ENCODE measurements around the gene PRCP. TPM values are rescaled to one million over a fixed set of nuclear protein-coding genes. Genes with fewer than 3 reads are reported as not detected.

PRCP gene
- total RNA-seq, 2 experiments from 2014 or later: 26.7 to 28.4 TPM

DNA sequence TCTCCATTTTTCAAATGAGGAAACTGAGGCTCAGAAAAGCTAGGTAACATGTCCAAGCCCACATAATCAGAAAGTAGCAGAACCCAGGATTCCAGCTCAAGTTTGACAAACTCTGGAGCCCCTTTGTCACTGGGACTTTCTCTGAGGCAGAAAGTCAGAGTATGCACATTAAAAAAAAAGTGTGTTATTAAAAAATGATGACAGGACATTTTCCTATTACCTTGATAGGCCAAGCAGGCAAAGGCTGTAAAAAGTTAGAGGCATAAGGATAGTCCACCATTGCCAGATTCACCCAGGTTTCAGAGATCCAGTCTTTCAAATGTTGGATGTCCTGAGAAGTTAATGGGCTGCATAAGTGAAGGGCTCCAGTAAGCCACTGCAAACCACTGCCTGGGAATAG is 51.4 kb downstream of the PRCP start:
- ChIA-PET POLR2A (no interaction called here), CTCF (no interaction called here)

DNA sequence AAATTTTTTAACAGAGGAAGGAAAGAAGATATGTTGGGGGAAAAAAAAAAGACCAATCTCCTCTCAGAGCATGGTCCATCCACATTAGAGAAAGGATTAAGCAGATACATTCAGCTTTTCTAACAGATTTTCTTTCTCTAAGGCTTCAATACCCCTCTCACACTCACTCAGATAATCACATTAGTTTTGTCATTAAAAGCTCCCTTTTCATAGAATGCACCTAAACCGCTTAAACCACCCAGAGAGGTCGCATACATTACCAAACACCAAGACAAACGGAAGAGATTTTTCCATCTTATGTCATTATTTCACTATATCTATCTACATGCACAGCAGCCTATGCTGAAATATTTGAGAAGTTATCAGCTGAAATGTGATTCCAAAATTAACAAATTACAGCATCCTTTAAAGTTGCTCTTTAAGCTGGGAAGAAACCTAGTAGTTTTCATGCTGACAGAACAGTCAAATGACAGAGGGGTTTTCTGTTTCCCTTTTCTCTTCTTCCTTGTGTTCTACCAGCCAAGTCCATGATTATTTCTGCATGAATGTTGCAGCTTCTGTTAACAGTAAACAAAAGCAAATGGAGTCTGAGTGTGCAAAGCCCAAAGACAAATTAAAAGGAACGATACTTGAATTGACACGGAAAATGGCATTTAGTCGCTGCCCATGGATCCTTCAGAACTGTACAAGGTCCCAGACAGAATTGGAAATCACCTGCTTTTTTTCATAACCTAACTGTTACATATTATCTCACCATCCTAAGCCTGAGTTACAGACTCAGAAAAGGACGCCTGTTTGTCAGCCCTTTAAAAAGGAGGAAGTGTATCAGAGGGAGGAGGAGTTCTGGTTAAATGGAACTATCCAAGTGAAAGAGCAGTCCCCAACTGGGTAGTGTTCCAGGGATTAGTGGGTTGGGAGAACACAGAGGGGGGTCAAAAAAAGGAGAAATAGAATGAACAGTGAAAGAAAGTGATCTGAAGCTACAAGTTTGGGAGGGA is 54.6 kb downstream of the PRCP start:
- ChIA-PET POLR2A (no interaction called here), CTCF (no interaction called here)

GRCh38 chr11:82843057-82843795 is 57.0 kb downstream of the PRCP start:
- CTCF ChIA-PET: interaction anchor here (0.7 kb wide), 1 partner anchor 141 kb away, joined by 3 read pairs; no protein-coding TSS in a partner anchor
- POLR2A ChIA-PET: no interaction called here

DNA sequence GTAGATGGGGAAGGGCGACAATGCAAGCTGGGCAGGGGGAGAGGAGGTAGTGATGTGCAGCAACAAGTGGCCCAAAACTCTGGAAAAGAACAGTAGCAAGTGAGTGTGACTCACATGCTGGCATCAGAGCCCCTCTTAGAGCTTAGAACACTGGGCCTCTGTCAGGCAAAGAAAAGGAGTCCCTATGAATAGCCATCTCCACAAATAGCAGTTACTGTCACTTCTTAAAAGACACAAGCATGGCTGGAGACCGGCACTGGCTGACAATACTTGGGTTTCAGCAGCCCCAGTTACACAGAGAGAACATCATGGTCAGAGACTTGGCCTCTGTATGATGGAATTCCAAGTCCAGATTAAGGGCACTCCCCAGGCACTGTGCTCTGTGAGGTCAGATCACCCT is 58.2 kb downstream of the PRCP start:
- ChIA-PET POLR2A (no interaction called here), CTCF (no interaction called here)

- CTCF ChIA-PET: interaction anchor here (0.6 kb wide), 1 partner anchor 353 kb away, joined by 3 read pairs; no protein-coding TSS in a partner anchor
- POLR2A ChIA-PET: no interaction called here
These were observed 62.6 kb downstream of the PRCP start for GRCh38 chr11:82837650-82838049.

DNA sequence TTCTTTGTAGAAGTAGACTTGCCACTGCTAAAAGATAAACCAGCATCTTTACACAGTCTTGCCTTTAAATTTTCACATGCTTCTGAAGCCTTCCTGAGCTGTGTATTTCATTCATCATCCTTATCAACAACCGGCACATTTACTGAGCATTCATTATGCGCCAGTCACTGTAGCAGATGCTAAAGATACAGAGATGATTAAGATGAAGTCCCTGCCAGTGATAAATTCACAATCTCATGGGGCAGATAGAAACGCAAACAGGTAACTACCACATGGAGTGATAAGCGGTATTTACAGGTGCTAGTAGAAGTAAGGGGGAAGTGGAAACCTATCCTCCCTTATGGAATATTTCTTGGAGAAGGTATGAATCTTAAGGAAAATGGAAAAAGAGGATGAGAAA is 67.2 kb downstream of the PRCP start:
- POLR2A ChIA-PET: no interaction called here
- CTCF ChIA-PET: no interaction called here

DNA sequence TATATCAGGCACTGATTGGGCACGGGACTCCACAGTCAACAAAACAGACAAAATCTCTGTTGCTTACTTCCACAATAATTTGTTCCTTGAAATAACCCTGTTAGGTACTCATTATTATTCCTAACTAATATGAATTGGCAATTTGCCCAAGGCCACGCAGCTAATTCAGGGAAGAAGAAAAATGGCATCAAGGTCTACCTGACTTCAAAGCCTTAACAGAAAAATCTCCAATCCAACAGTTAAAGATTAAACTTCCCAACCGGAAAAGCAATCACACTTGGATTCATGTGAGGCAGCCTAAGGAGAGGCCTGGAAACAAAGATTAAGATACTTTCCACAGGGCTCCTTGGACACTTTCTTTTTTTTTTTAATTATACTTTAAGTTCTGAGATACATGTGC is 68.9 kb downstream of the PRCP start:
- ChIA-PET POLR2A (no interaction called here), CTCF (no interaction called here)

DNA sequence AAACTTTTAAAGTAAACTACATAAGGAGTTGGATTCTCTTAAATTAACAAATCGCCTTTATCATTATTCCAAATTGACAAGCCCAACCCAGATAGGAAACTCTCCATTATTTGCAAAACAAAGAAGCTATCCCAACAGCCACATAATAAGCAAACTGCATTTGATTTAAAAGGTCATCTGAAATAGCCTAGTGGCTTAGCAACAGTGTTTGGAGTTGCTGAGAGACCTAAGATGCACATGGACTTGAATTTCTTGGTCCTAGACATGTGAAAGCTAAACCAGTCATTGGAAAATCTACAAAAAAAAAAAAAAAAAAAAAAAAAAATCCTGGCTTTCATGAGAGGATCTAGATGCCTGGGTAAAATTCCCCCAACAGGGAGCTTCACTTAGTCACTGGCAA is 69.5 kb downstream of the PRCP start:
- ChIA-PET CTCF (no interaction called here), POLR2A (no interaction called here)

GRCh38 chr11:82829101-82829500 is 71.1 kb downstream of the PRCP start:
- POLR2A ChIA-PET: no interaction called here
- CTCF ChIA-PET: no interaction called here

GRCh38 chr11:82828472-82828871 is 71.8 kb downstream of the PRCP start:
- CTCF ChIA-PET: no interaction called here

GRCh38 chr11:82826526-82826925 is 73.7 kb downstream of the PRCP start:
- ChIA-PET POLR2A (no interaction called here), CTCF (no interaction called here)

More at GRCh38 chr11:82828472-82828871, 71.8 kb downstream of the PRCP start:
- POLR2A ChIA-PET: no interaction called here

DNA sequence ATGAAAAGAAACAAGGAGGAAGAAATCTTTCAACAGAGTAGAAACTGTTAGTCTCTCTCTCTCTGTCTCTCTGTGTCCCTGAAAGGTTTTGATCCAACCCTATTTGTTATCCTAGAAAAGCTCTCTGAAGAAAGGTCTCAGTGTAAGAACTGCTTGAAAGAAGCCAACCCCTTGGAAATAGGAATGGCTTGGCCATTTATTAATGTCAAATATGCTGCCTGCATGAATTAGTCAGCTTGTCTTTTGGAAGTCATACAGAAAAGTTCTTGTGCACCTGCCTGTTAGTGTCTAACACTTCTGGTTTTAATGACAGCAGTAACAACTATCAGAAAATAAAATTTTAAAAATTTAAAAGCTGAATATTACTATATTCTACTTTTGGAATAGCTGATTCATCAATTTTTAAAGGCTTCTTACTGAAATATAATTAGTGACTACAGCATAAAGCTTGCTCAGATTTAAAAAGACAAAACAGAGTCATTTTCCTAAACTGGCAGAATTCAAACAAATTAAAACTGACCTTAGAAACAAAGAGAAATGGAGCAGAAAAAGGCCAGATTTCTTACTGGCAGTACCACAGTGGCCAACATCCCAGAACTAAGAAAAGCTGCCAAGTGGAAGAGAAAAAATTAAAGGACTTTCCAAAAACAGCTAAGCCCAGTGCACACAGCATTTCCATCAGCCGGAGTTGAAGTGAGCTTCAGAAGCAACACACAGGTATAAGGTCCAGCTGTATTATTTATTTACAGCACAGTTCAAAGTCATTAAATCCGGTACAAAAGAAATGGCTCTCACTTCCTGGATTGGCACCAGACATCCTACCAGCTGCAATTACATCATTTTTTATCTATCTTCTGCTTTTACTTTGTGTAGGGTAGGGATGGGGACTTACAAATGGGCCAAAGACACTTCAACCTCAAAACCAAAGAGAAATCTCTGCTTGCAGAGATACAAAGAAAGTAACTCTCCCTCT is 76.3 kb downstream of the PRCP start:
- CTCF ChIA-PET: interaction anchor here (1.3 kb wide), 1 partner anchor 16 kb away, joined by 3 read pairs; no protein-coding TSS in a partner anchor
- POLR2A ChIA-PET: no interaction called here

DNA sequence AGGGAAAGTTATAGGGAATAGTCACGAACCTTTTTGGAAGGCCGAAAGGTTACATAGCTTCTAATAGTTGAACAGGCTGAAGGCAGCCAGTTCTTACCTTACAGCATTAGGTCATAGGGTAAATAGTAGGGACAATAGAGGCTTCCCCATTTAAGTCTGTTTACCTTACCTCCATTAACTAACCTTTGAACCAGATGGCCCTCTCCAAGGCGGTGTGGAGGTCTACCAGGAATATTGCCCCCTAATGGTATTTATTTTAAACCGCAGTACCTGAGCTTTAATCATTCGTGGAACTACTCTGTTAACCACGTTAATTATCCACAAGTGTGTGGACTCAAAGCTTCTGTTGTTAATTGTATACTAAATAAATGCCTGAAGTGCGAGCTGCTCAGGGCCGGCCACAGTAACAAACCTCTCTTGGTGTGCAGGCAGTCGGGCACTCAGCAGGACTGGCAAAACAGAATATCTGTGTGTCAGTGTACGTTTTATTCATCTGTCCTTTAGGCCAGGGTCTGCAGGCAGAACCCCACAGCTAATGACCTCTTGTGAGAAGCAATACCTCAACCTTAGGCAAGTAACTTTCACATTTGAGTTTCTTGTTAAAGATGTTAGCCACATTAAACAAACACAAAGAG is 81.7 kb downstream of the PRCP start:
- POLR2A ChIA-PET: no interaction called here
- CTCF ChIA-PET: no interaction called here

GRCh38 chr11:82815406-82815805 is 84.8 kb downstream of the PRCP start:
- CTCF ChIA-PET: no interaction called here
- POLR2A ChIA-PET: no interaction called here

DNA sequence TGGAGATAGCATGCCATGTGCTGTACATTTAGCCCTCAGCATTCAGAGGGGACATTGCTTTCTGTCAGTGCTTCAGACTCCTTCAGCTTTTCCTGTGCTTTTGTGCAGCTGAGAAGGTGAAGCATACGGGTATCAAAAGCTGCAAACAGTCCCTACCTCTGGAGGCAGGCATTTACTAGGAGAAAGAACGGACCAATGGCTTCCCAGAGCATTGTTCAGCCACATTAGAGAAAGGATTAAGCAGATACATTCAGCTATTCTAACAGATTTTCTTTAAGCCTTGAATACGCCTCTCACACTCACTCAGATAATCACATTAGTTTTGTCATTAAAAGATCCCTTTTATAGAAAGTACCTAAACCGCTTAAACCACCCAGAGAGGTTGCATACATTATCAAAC is 85.9 kb downstream of the PRCP start:
- CTCF ChIA-PET: no interaction called here

GRCh38 chr11:82811369-82811768 is 88.9 kb downstream of the PRCP start:
- POLR2A ChIA-PET: no interaction called here
- CTCF ChIA-PET: no interaction called here

More for the DNA sequence above, 85.9 kb downstream of the PRCP start:
- POLR2A ChIA-PET: no interaction called here

DNA sequence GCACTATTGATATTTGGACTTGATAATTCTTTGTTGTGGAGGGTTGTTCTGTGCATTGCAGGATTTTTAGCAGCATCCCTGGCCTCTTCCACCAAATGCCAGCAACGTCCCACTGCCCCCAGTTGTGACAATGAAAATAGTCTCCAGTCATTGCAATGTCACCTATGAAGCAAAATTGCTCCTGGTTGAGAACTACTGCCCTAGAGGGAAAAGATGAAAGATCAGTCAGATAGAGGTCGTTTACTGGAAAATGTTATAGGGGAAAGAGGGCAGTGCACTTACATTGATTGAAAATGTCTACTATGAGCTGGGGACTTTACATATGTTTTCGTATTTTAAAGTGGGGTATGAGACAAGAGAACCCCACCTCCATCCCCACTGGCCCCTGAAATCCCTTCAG is 89.5 kb downstream of the PRCP start:
- ChIA-PET POLR2A (no interaction called here), CTCF (no interaction called here)

DNA sequence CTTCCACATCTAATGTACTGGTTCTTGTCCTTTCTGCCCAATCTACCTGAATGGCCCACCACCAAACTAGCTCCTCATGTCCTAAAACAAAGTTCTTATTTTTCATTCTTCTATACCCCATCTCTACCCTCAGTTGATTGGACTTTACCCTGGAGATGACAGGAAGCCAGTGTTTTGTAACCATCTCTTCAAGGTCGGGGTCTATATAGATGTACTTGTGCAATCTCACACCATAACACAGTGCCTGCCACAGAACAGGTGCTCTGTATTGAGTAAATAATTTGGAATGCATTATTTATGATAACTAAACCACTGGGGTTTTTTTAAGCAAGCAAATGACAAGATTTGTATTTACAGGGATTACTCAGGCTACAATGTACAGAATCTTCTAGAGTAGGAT is 89.9 kb downstream of the PRCP start:
- ChIA-PET POLR2A (no interaction called here), CTCF (no interaction called here)

DNA sequence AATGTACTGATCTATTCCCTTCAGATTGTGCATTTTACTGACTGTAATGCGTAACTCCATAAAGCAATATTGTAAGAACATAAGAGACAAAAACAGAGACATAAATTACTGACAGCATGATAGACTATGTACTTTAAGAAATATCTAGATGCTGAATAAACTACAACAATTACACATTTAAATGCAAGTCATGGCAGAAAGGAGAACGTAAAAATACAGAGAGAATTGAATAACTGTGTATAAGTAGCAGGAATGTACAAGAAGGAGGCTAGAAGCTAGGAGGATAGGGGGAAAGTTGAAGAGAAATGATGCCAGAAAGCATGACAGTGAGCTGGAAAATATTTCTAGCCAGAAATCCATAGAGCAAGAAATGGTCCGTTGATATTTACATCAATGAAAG is 92.6 kb downstream of the PRCP start:
- ChIA-PET POLR2A (no interaction called here), CTCF (no interaction called here)

DNA sequence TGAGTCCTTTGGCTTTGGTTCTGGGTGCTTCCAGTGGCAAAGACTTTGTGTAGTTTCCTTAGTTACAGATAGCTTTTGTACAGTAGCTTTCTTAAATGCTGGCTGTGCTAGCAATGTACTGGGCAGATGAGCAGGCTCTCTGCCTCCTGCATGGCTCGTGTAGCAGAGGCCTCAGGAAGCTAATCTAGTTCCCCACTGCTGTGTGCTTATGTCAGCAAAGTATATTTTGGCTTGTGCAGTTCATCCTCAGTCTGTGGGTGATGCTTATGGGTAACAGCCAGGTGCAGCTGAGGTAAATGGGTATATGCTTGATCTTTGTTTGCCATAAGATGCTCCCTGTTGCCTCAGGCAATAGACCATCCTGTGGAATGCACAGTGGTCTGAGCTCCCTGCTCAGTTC is 97.5 kb downstream of the PRCP start:
- CTCF ChIA-PET: no interaction called here

More for the DNA sequence above, 97.5 kb downstream of the PRCP start:
- POLR2A ChIA-PET: no interaction called here
